Astrocyte of the spinal cord (primary cell): Measurements from ENCODE around the gene ACER2.

ENCODE experiments used
- DNase-seq: peaks from one replicate; pipeline ENCODE4 v3.0.0; 2011; ENCODE audit warnings: low read depth, low spot score
- H3K4me3 ChIP-seq: 2 replicates; pipeline ENCODE4 v1.5.1; 2011; ENCODE audit warnings: low read depth, mild to moderate bottlenecking, low read length, moderate library complexity
- CTCF ChIP-seq: IDR thresholded peaks from 2 replicates; pipeline ENCODE4 v1.5.1; 2012; ENCODE audit warnings: low read depth, mild to moderate bottlenecking, low read length, inconsistent platforms
- in situ Hi-C: cut with HindIII; loops from 2 replicates; pipeline ENCODE4 v1.10.0; 2017; ENCODE audit warnings: low sequenced_read_pairs

ACER2 gene

GRCh38 chr9:19488721-19489120 is 79.9 kb downstream of the ACER2 start:
- DNase-seq = no peak
- TF ChIP-seq CTCF = no peak
- in situ Hi-C loops = no loop called here
- no peak overlapping the region for H3K4me3 ChIP-seq

GRCh38 chr9:19490269-19490668 is 81.5 kb downstream of the ACER2 start:
- DNase-seq = no peak
- H3K4me3 ChIP-seq = no peak overlapping the region
- in situ Hi-C loops = no loop called here
- TF ChIP-seq CTCF = no peak

- in situ Hi-C loops = no loop called here
- DNase-seq = no peak
- no peak overlapping the region for H3K4me3 ChIP-seq
- no peak for TF ChIP-seq CTCF
Observed at GRCh38 chr9:19490828-19491227, 82.0 kb downstream of the ACER2 start.

- no peak for DNase-seq
Observed at GRCh38 chr9:19492775-19493173, 84.0 kb downstream of the ACER2 start.

GRCh38 chr9:19493174-19493811 is 84.5 kb downstream of the ACER2 start:
- H3K4me3 ChIP-seq = peak overlapping the region; percentile 30
- in situ Hi-C loops = no loop called here
- peak; percentile 76 for TF ChIP-seq CTCF
- DNase-seq = peak; percentile 61

More at GRCh38 chr9:19492775-19493173, 84.0 kb downstream of the ACER2 start:
- no peak overlapping the region for H3K4me3 ChIP-seq
- no peak for TF ChIP-seq CTCF
- in situ Hi-C loops = no loop called here

- TF ChIP-seq CTCF = no peak
- no peak overlapping the region for H3K4me3 ChIP-seq
- DNase-seq = no peak
- in situ Hi-C loops = no loop called here
Observed at GRCh38 chr9:19493876-19494275, 85.1 kb downstream of the ACER2 start.
